ENCODE data around the gene CREBBP.

DNA sequence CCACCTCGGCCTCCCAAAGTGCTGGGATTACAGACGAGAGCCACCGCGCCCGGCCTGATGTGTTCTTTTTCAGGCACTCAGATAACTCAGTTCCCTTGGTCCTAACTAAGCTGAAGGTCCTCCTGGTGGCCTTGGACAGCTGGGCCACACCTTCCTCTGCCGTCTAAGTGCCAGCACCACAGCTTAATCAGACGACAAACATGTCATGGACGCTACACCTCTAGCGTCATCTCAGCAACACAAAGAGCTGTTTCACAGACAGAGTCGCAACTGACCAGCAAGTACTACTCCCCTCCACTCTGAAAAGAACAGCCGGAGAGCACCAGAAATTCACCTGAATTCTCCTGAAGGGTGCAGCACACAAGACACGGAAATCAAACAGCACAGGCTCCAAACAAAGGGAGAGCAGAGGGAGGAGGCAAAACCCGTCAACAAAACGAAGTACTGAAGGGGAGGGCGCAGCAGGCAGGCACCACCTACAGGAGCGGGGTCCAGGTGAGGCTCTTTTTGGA, 167.6 kb downstream of the CREBBP start:
- TF ChIP-seq, protein P1, sequence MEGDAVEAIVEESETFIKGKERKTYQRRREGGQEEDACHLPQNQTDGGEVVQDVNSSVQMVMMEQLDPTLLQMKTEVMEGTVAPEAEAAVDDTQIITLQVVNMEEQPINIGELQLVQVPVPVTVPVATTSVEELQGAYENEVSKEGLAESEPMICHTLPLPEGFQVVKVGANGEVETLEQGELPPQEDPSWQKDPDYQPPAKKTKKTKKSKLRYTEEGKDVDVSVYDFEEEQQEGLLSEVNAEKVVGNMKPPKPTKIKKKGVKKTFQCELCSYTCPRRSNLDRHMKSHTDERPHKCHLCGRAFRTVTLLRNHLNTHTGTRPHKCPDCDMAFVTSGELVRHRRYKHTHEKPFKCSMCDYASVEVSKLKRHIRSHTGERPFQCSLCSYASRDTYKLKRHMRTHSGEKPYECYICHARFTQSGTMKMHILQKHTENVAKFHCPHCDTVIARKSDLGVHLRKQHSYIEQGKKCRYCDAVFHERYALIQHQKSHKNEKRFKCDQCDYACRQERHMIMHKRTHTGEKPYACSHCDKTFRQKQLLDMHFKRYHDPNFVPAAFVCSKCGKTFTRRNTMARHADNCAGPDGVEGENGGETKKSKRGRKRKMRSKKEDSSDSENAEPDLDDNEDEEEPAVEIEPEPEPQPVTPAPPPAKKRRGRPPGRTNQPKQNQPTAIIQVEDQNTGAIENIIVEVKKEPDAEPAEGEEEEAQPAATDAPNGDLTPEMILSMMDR (conservative IDR thresholded peaks at IDR 0.05; ENCODE audit: low read length) = no peak
- no peak for TF ChIP-seq EZH2phosphoT487 (IDR thresholded peaks at IDR 0.05; ENCODE audit: borderline replicate concordance, low read depth, low read length)

All from OCI-LY7 (cell line).